ENCODE data around the gene WDR27.

WDR27 gene

DNA sequence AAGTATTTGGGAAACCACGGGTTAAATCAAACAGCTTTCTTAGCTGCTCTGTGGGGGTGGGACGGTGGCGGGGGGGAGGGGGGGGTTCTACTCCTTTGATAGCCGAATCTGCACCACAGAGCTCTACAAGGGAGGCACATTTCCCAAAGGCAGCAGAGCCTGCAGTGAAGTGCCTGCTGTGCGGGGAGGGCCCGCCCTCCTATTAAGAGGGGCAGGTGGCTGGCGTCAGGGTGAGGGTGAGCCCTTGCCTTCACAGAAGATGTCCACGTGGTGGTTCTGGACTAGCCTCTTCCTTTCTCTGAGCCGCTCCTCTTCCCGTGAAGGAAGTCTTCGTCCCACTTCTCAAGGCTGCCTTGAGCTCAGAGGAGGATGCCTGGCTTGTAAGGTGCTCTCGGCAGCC lies 273.3 kb downstream of the WDR27 start:
- no peak for ATAC-seq

- ATAC-seq, result no peak
These were observed 274.0 kb downstream of the WDR27 start for GRCh38 chr6:169427856-169428255.

GRCh38 chr6:169426611-169427010 lies 275.2 kb downstream of the WDR27 start:
- ATAC-seq, result no peak

- no peak for ATAC-seq
These were observed 276.0 kb downstream of the WDR27 start for GRCh38 chr6:169425628-169426370.

GRCh38 chr6:169424821-169425240 lies 277.0 kb downstream of the WDR27 start:
- ATAC-seq, result no peak

- ATAC-seq, result no peak
These were observed 277.6 kb downstream of the WDR27 start for GRCh38 chr6:169424149-169424804.

DNA sequence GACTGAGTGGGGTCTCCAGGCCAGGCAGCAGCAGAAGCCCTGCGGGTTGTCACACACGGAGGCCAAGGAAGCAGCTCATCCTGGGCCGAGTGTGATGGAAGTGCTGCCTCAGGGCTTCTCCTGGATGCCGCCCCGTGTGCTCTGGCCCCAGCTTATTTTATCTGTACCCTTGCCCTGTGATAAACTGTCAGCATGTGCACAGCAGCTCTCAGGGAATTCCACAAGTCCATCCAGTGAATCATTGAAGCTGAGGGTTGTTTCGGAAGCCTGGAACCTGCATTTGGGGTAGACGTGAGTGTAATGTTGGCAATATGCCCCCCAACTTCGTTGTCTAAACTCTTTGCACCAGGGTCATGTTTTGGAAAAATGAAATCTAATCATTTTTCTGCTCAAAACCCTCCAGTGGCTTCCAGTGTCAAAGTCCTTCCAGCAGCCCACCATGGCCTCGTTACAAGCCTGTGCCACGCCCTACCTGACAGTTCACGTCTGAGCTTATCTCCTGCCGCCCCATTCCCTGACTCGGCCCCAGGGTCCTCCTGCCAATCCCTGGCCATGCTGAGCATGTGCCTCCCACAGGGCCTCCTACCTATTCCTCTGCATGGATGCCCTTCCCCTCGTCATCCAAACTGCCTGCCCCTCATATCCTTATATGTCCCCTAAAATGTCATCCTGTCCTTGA lies 280.1 kb downstream of the WDR27 start:
- ATAC-seq, result no peak

DNA sequence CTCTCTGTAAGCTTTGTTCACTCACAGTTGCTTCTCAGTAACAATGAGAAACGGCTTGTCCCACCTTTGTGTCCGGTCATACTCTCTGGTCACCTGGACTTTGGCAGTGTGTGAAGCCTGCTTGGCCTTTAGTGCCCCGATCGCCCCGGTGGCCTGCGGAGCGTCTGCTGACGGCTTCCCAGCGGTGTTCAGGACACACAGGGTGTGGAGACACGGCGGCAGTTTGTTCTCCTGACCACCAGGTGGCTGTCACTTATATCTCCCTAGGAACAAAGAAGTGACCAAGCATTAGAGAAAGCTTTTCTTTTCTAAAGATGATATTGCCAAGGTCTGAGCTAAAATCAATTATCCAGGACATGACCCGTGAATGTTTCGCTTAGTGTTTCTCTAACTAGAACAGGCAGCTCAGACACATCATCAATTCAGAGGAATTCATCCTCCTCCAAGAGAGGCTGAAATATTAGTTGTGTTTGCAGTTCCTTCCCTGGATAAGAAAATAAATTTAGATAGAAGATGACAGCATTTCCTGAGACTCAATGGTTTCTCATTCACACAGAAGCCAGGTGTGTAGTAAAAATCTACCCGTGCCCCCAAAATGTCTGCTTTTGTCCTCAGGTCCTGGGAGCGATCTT lies 280.8 kb downstream of the WDR27 start:
- ATAC-seq, result peak in 1 of 2 donors; percentile 30

- no peak for ATAC-seq
These were observed 284.7 kb downstream of the WDR27 start for GRCh38 chr6:169417101-169417500.

GRCh38 chr6:169416249-169416648 lies 285.6 kb downstream of the WDR27 start:
- ATAC-seq, result no peak

GRCh38 chr6:169415179-169415578 lies 286.6 kb downstream of the WDR27 start:
- no peak for ATAC-seq

GRCh38 chr6:169411722-169412121 lies 290.1 kb downstream of the WDR27 start:
- ATAC-seq, result no peak

DNA sequence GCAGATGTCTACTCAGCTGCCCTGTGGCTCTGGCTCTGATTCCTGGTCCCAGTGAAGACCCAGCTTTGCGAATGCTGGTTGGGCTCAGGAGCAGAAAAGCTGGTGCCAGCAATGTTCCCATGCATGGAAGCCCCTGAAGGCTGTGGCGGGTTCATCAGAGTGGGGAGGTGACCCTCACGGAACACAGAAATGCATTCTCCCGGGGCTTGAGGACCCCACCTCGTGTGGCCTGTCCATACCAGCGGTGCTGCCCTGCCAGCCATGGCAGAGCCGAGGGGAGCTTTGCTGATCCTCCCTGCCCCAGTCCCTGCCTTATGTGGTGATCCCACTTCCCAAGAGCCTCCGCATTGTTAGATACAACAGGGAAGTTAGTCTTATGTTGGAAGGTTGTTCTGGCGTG lies 290.5 kb downstream of the WDR27 start:
- no peak for ATAC-seq

GRCh38 chr6:169409742-169410312 lies 292.0 kb downstream of the WDR27 start:
- no peak for ATAC-seq

DNA sequence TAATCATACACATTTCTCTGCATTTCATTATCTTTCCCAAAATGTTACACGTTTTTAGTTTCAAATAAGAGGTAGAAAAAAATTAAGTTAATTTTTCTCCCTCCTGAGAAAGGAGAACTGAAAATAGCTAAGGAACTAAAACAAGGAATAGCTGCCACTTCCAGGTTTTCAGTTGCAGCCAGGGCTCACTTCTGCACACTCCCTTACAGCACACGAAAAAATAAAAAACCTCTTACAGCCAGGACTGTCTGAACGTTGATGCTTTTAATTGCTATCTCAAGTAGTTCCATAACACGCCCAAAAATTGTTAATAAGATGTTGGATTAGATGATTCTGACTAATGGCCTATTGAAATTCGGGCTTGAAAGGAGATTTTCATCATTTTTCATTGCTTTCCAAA lies 294.5 kb downstream of the WDR27 start:
- no peak for ATAC-seq

Measured in activated CD4-positive, CD25-positive, alpha-beta regulatory T cell treated with anti-CD3 and anti-CD28 coated beads, Interleukin-2, amount 50 U/mL, for 24 hours (primary cell).